CD14-positive monocyte (primary cell): ENCODE data around the gene DRAXIN. TPM values are rescaled to one million over a fixed set of nuclear protein-coding genes. Genes with fewer than 3 reads are reported as not detected.

Experiments
- DNase-seq, 3 donors: peaks; one replicate each; pipeline ENCODE4 v3.0.0-alpha.2; 2011 to 2022
- H2AFZ ChIP-seq: 2 replicates; pipeline ENCODE4 v1.6.0; 2012; ENCODE audit warnings: mild to moderate bottlenecking, low read depth, low read length, inconsistent platforms; ENCODE audit not compliant: insufficient read depth, poor library complexity, severe bottlenecking
- H3K27ac ChIP-seq, 2 donors: 1 replicate in 1 of 2; 2 replicates in 1 of 2; pipeline ENCODE4 v1.5.1; 2012 to 2013; ENCODE audit warnings: low read length in 2 of 2, control low read depth in 1 of 2, inconsistent platforms in 1 of 2, low read depth in 1 of 2, mild to moderate bottlenecking in 1 of 2
- H3K27me3 ChIP-seq, 2 donors: one replicate each; pipeline versions ENCODE4 v1.6.0 to v1.6.1; 2011 to 2013; ENCODE audit warnings: low read length in 2 of 2; ENCODE audit not compliant: control insufficient read depth in 2 of 2, insufficient read depth in 2 of 2
- H3K36me3 ChIP-seq, 2 donors: replicated peaks in 1 of 2; 1 replicate in 1 of 2; 2 replicates in 1 of 2; pipeline versions ENCODE4 v1.5.1 to v1.6.1; 2012 to 2013; ENCODE audit warnings: low read length in 2 of 2, control low read depth in 1 of 2, inconsistent platforms in 1 of 2, mild to moderate bottlenecking in 1 of 2; ENCODE audit not compliant: insufficient read depth in 2 of 2, control insufficient read depth in 1 of 2
- H3K4me1 ChIP-seq, 2 donors: 1 replicate in 1 of 2; 2 replicates in 1 of 2; pipeline versions ENCODE4 v1.5.1 to v1.6.1; 2012 to 2013; ENCODE audit warnings: low read length in 2 of 2, control low read depth in 1 of 2, inconsistent platforms in 1 of 2, mild to moderate bottlenecking in 1 of 2, moderate library complexity in 1 of 2; ENCODE audit not compliant: insufficient read depth in 2 of 2, control insufficient read depth in 1 of 2
- H3K4me2 ChIP-seq: replicated peaks from 2 replicates; pipeline ENCODE3; 2012; ENCODE audit warnings: low read length, moderate library complexity, mild to moderate bottlenecking; ENCODE audit not compliant: poor library complexity, severe bottlenecking; ENCODE audit errors: extremely low read depth
- H3K4me3 ChIP-seq, 3 experiments: fragments of 200-600 bp in 1 of 3; sonication (generic) in 1 of 3; replicated peaks in 1 of 3; 1 replicate in 2 of 3; 2 replicates in 1 of 3; pipeline ENCODE4 v1.5.1; 2011 to 2013; ENCODE audit warnings: low read length in 3 of 3, mild to moderate bottlenecking in 3 of 3, control low read depth in 2 of 3, low read depth in 2 of 3, inconsistent platforms in 1 of 3, moderate library complexity in 1 of 3
- H3K79me2 ChIP-seq: 2 replicates; pipeline ENCODE4 v1.6.0; 2012; ENCODE audit warnings: mild to moderate bottlenecking, control low read depth, inconsistent platforms, low read length, moderate library complexity; ENCODE audit not compliant: insufficient read depth
- H3K9ac ChIP-seq: 2 replicates; pipeline ENCODE4 v1.6.0; 2017; ENCODE audit warnings: low read length, mild to moderate bottlenecking; ENCODE audit not compliant: insufficient read depth, poor library complexity, severe bottlenecking
- H3K9me3 ChIP-seq, 2 donors: replicated peaks in 1 of 2; 1 replicate in 1 of 2; 2 replicates in 1 of 2; pipeline versions ENCODE4 v1.5.1 to v1.6.1; 2012 to 2013; ENCODE audit warnings: low read length in 2 of 2, control low read depth in 1 of 2; ENCODE audit not compliant: control insufficient read depth in 1 of 2, insufficient read depth in 1 of 2
- H4K20me1 ChIP-seq: 2 replicates; pipeline ENCODE4 v1.6.0; 2012; ENCODE audit warnings: mild to moderate bottlenecking, low read length, control low read depth, moderate library complexity; ENCODE audit not compliant: insufficient read depth
- H3K27ac Mint-ChIP-seq, 7 donors: one replicate each; pipeline ENCODE4 v1.8.0; 2020; ENCODE audit warnings: mild to moderate bottlenecking in 7 of 7, mixed read lengths in 7 of 7, moderate library complexity in 6 of 7, inconsistent platforms in 2 of 7
- H3K27me3 Mint-ChIP-seq, 3 donors: one replicate each; pipeline ENCODE4 v1.8.0; 2021 to 2022; ENCODE audit warnings: low read depth in 3 of 3, mild to moderate bottlenecking in 3 of 3, mixed read lengths in 3 of 3, moderate library complexity in 3 of 3, inconsistent platforms in 1 of 3
- H3K36me3 Mint-ChIP-seq, 2 donors: one replicate each; pipeline ENCODE4 v1.8.0; 2020; ENCODE audit warnings: mixed read lengths in 2 of 2, inconsistent platforms in 1 of 2, mild to moderate bottlenecking in 1 of 2
- H3K4me1 Mint-ChIP-seq: one replicate; pipeline ENCODE4 v1.8.0; 2020; ENCODE audit warnings: mild to moderate bottlenecking, mixed read lengths
- H3K4me3 Mint-ChIP-seq, 2 donors: one replicate each; pipeline ENCODE4 v1.8.0; 2020; ENCODE audit warnings: mild to moderate bottlenecking in 2 of 2, mixed read lengths in 2 of 2, moderate library complexity in 1 of 2
- H3K9me3 Mint-ChIP-seq, 7 donors: one replicate each; pipeline ENCODE4 v1.8.0; 2020 to 2022; ENCODE audit warnings: mixed read lengths in 7 of 7, mild to moderate bottlenecking in 6 of 7, moderate library complexity in 6 of 7, inconsistent platforms in 2 of 7
- WGBS: methylation state at CpG from one replicate; pipeline ENCODE4 v1.1.5; 2013; ENCODE audit warnings: missing lambda C conversion rate; ENCODE audit not compliant: insufficient coverage; 5-methylcytosine and 5-hydroxymethylcytosine counted together
- intact Hi-C, 2 donors: fragments of 100-400 bp; cut with micrococcal nuclease; formaldehyde crosslinking; loops; one replicate each; pipeline versions ENCODE4 v1.15.0 to v1.15.1; 2023
- polyA plus RNA-seq, 3 donors: library from polyadenylated mRNA; depleted of rRNA in 1 of 3; unstranded in 2 of 3; stranded (reverse) in 1 of 3; fragments of 300-500 nt in 2 of 3; fragments of >200 nt in 1 of 3; fragmentation: Illumina TruSeq in 2 of 3; gene quantifications; 1 replicate in 2 of 3; 2 replicates in 1 of 3; pipeline ENCODE4 v1.2.3, GENCODE V29; 2012 to 2021
- TF ChIP-seq, protein P1 (sequence below): fragments of 200-600 bp; IDR thresholded peaks from one replicate; pipeline ENCODE4 v1.8.0; 2022; ENCODE audit warnings: antibody characterized with exemption, mild to moderate bottlenecking

DRAXIN gene
- polyA plus RNA-seq, 3 donors, result 0.14 to 0.27 (median 0.18) TPM

GRCh38 chr1:11648039-11648438, 43.5 kb upstream of the DRAXIN start:
- no peaks in the 10 kb centered on the region for H3K36me3 ChIP-seq
- intact Hi-C loops, result loop anchor here in 1 of 2 donors (10.0 kb wide), 1 partner anchor 613 kb away; no protein-coding TSS in a partner anchor
- H3K9ac ChIP-seq, result no peak overlapping the region
- TF ChIP-seq, protein P1, sequence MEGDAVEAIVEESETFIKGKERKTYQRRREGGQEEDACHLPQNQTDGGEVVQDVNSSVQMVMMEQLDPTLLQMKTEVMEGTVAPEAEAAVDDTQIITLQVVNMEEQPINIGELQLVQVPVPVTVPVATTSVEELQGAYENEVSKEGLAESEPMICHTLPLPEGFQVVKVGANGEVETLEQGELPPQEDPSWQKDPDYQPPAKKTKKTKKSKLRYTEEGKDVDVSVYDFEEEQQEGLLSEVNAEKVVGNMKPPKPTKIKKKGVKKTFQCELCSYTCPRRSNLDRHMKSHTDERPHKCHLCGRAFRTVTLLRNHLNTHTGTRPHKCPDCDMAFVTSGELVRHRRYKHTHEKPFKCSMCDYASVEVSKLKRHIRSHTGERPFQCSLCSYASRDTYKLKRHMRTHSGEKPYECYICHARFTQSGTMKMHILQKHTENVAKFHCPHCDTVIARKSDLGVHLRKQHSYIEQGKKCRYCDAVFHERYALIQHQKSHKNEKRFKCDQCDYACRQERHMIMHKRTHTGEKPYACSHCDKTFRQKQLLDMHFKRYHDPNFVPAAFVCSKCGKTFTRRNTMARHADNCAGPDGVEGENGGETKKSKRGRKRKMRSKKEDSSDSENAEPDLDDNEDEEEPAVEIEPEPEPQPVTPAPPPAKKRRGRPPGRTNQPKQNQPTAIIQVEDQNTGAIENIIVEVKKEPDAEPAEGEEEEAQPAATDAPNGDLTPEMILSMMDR, result no peak
- Mint-ChIP-seq H3K27me3 (peaks cover 46 to 55% (median 47%) of the 10 kb centered on the region in 3 donors), H3K9me3 (peaks cover 0 to 5% (median 1%) of the 10 kb centered on the region in 7 donors), H3K27ac (no peak overlapping the region), H3K4me3 (peak overlapping the region in 1 of 2 donors; percentile 70), H3K4me1 (peaks cover 19% of the 10 kb centered on the region), H3K36me3 (peaks cover 4 to 9% of the 10 kb centered on the region in 2 donors)
- H4K20me1 ChIP-seq, result no peaks in the 10 kb centered on the region
- H3K27me3 ChIP-seq, result peaks cover 5 to 40% of the 10 kb centered on the region in 2 donors
- H3K27ac ChIP-seq, result no peak overlapping the region
- no peak overlapping the region for H3K4me2 ChIP-seq
- H3K79me2 ChIP-seq, result no peaks in the 10 kb centered on the region
- no peaks in the 10 kb centered on the region for H3K9me3 ChIP-seq
- H3K4me1 ChIP-seq, result peaks cover 5 to 17% of the 10 kb centered on the region in 2 donors
- no peak overlapping the region for H3K4me3 ChIP-seq
- no peak overlapping the region for H2AFZ ChIP-seq
- 100% methylated on average over 3 of the region's 6 CpGs for WGBS
- no peak for DNase-seq

- intact Hi-C loops, result loop anchor here in 1 of 2 donors (10.0 kb wide), 1 partner anchor 614 kb away; no protein-coding TSS in a partner anchor
- Mint-ChIP-seq H3K4me1 (peaks cover 18% of the 10 kb centered on the region), H3K4me3 (peak overlapping the region in 1 of 2 donors; percentile 70), H3K9me3 (peaks cover 0 to 5% (median 0%) of the 10 kb centered on the region in 7 donors), H3K27ac (no peak overlapping the region), H3K27me3 (peaks cover 48 to 61% (median 51%) of the 10 kb centered on the region in 3 donors), H3K36me3 (peaks cover 4 to 9% of the 10 kb centered on the region in 2 donors)
- no peak overlapping the region for H3K4me3 ChIP-seq
- peaks cover 5 to 17% of the 10 kb centered on the region in 2 donors for H3K4me1 ChIP-seq
- no peak overlapping the region for H3K9ac ChIP-seq
- 27% methylated on average over 27 of the region's 30 CpGs for WGBS
- H2AFZ ChIP-seq, result no peak overlapping the region
- H4K20me1 ChIP-seq, result no peaks in the 10 kb centered on the region
- DNase-seq, result no peak
- TF ChIP-seq, protein P1, result no peak
- H3K79me2 ChIP-seq, result no peaks in the 10 kb centered on the region
- H3K27ac ChIP-seq, result no peak overlapping the region
- no peaks in the 10 kb centered on the region for H3K9me3 ChIP-seq
- peak overlapping the region; percentile 6 for H3K4me2 ChIP-seq
- no peaks in the 10 kb centered on the region for H3K36me3 ChIP-seq
- H3K27me3 ChIP-seq, result peaks cover 5 to 43% of the 10 kb centered on the region in 2 donors
These were observed 42.8 kb upstream of the DRAXIN start for GRCh38 chr1:11648732-11649158.
